GM18508 (cell line): Measurements from ENCODE around the gene DCAF17.
"Not testable (repeated sequence)": the region's sequence is repeated elsewhere in the genome, so short reads cannot be mapped to it uniquely, and the experiment has no call there.

Source experiments
- ATAC-seq: cut with Tn5 transposase; IDR thresholded peaks from one replicate; pipeline ENCODE4 v1.9.1; 2021; ENCODE audit warnings: moderate number of reproducible peaks; ENCODE audit not compliant: insufficient read depth, unreplicated experiment

The DCAF17 gene

GRCh38 chr2:171441470-171441869, 7.4 kb downstream of the DCAF17 start:
- no peak for ATAC-seq

- ATAC-seq, result no peak
These were observed 13.6 kb downstream of the DCAF17 start for GRCh38 chr2:171447675-171448074.

GRCh38 chr2:171451074-171451473, 17.0 kb downstream of the DCAF17 start:
- no peak for ATAC-seq

- no peak for ATAC-seq
These were observed 18.7 kb downstream of the DCAF17 start for GRCh38 chr2:171452773-171453172.

GRCh38 chr2:171459498-171459897, 25.5 kb downstream of the DCAF17 start:
- ATAC-seq, result no peak

- no peak for ATAC-seq
These were observed 26.5 kb downstream of the DCAF17 start for GRCh38 chr2:171460537-171460936.

- no peak for ATAC-seq
These were observed 35.1 kb downstream of the DCAF17 start for GRCh38 chr2:171469176-171469575.

- ATAC-seq, result no peak
These were observed 36.1 kb downstream of the DCAF17 start for GRCh38 chr2:171470129-171470528.

- ATAC-seq, result no peak
These were observed 42.0 kb downstream of the DCAF17 start for GRCh38 chr2:171475979-171476378.

GRCh38 chr2:171478345-171478744, 44.3 kb downstream of the DCAF17 start:
- no peak for ATAC-seq

- no peak for ATAC-seq
These were observed 45.3 kb downstream of the DCAF17 start for GRCh38 chr2:171479154-171479814.

GRCh38 chr2:171480908-171481307, 46.9 kb downstream of the DCAF17 start:
- no peak for ATAC-seq

GRCh38 chr2:171482308-171482707, 48.3 kb downstream of the DCAF17 start:
- no peak for ATAC-seq

GRCh38 chr2:171482877-171483276, 48.9 kb downstream of the DCAF17 start:
- ATAC-seq, result no peak

- ATAC-seq, result no peak
These were observed 49.8 kb downstream of the DCAF17 start for GRCh38 chr2:171483793-171484192.

- ATAC-seq, result no peak
These were observed 51.1 kb downstream of the DCAF17 start for GRCh38 chr2:171485116-171485515.

- no peak for ATAC-seq
These were observed 53.2 kb downstream of the DCAF17 start for GRCh38 chr2:171487201-171487600.

- no peak for ATAC-seq
These were observed 53.8 kb downstream of the DCAF17 start for GRCh38 chr2:171487803-171488259.

- no peak for ATAC-seq
These were observed 56.6 kb downstream of the DCAF17 start for GRCh38 chr2:171490577-171490976.

GRCh38 chr2:171491292-171491691, 57.3 kb downstream of the DCAF17 start:
- ATAC-seq, result no peak

- ATAC-seq, result no peak
These were observed 58.6 kb downstream of the DCAF17 start for GRCh38 chr2:171492664-171493063.

- ATAC-seq, result not testable (repeated sequence)
These were observed 63.6 kb downstream of the DCAF17 start for GRCh38 chr2:171497664-171498063.
